ENCODE measurements around the gene EFTUD2.

The EFTUD2 gene

DNA sequence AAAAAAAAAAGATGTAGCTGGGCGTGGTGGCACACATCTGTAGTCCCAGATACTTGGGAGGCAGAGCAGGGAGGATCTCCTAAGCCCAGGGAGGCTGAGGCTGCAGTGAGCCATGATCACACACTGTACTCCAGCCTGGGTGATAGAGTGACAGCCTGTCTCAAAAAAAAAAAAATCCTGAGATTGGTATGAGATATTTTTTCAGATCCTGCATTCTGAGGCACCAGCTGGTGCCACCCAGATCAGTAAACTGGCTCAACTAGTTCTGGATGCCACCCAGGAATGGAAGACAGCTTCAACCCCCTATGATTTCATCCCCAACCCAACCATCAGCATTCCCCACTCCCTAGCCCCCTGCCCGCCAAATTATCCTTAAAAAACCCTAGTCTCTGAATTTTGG is 62.0 kb downstream of the EFTUD2 start:
- Histone ChIP-seq H2BK12ac (ENCODE audit: low read length) (no peak overlapping the region), H3K36me3 (ENCODE audit: control insufficient read depth in 1 of 2, insufficient read depth in 2 of 2, low read length in 2 of 2) (no peaks in the 10 kb centered on the region), H2BK5ac (ENCODE audit: low read depth, low read length, poor library complexity) (no peak overlapping the region), H3K9ac (ENCODE audit: low read length) (no peak overlapping the region), H3K9me3 (ENCODE audit: insufficient read depth, low read depth, low read length) (no peaks in the 10 kb centered on the region), H3K79me1 (ENCODE audit: low read length) (peaks cover 2% of the 10 kb centered on the region), H2AK5ac (ENCODE audit: low read length) (no peak overlapping the region), H3K14ac (ENCODE audit: low read length) (no peak overlapping the region), H3K23ac (ENCODE audit: low read length) (no peak overlapping the region), H4K91ac (ENCODE audit: low read depth, low read length) (no peak overlapping the region), H2AFZ (ENCODE audit: insufficient read depth, low read length, poor library complexity) (no peak overlapping the region), H3K79me2 (ENCODE audit: control insufficient read depth, insufficient read depth, low read length, poor library complexity) (no peaks in the 10 kb centered on the region), H3K4me2 (ENCODE audit: low read length) (no peak overlapping the region), H3K27ac (ENCODE audit: low read depth, low read length) (no peak overlapping the region), H3K27me3 (ENCODE audit: insufficient read depth, low read length) (no peaks in the 10 kb centered on the region), H3K18ac (ENCODE audit: low read length) (no peak overlapping the region), H2BK120ac (ENCODE audit: insufficient read depth, low read length, poor library complexity) (no peak overlapping the region), H4K8ac (ENCODE audit: low read depth, low read length) (no peak overlapping the region), H3K4me1 (ENCODE audit: control insufficient read depth in 1 of 2, insufficient read depth in 2 of 2, low read length in 2 of 2) (peaks cover 3 to 5% of the 10 kb centered on the region in 2 experiments), H4K12ac (ENCODE audit: low read depth, low read length) (no peak overlapping the region), H3K4me3 (ENCODE audit: low read depth, low read length) (no peak overlapping the region), H3K4ac (ENCODE audit: low read depth, low read length) (no peak overlapping the region)
- DNase-seq: no peak
- no CpG with 5 or more reads among the region's 2 CpGs for WGBS (ENCODE audit: extremely low coverage, insufficient coverage, insufficient read length)

DNA sequence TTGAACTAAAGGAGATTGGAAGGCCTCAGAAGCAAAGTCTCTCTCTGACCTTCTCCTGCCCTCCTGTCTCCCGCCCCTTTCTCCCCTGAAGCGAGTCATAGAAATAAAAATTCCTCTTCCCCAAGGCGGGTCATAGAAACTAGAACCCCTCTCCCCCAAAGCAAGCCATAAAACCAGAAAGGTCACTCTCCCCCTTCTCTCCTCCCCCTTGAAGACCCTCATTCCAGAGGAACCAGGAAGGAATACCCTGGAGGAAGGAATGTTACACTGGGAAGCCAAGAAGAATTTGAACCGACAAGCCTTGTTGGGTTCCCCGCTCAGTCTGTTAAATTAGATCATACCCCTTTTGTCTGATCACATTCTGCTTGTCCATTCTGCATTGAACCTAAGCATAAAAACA is 66.4 kb downstream of the EFTUD2 start:
- H3K79me2 ChIP-seq (ENCODE audit: control insufficient read depth, insufficient read depth, low read length, poor library complexity): peaks cover 14% of the 10 kb centered on the region

DNA sequence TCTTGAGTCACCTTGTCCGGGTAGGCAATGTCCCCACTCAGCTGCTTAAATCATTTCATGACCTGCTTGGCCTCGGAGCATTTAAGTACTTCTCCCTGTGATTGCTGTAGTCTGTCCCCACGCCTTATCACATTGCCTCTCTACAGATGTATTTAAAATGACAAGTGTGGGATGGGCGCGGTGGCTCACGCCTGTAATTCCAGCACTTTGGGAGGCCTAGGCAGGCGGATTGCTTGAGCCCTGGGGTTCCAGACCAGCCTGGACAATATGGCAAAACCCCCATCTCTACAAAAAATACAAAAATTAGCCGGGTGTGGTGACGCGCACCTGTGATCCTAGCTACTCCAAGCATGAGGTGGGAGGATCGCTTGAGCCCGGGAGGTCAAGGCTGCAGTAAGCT is 67.9 kb downstream of the EFTUD2 start:
- H3K36me3 ChIP-seq (ENCODE audit: control insufficient read depth in 1 of 2, insufficient read depth in 2 of 2, low read length in 2 of 2): no peaks in the 10 kb centered on the region
- H2BK120ac ChIP-seq (ENCODE audit: insufficient read depth, low read length, poor library complexity): no peak overlapping the region
- no peak overlapping the region for H3K9ac ChIP-seq (ENCODE audit: low read length)
- H3K79me1 ChIP-seq (ENCODE audit: low read length): peaks cover 15% of the 10 kb centered on the region
- H2AK5ac ChIP-seq (ENCODE audit: low read length): no peak overlapping the region
- peaks cover 4 to 8% of the 10 kb centered on the region in 2 experiments for H3K4me1 ChIP-seq (ENCODE audit: control insufficient read depth in 1 of 2, insufficient read depth in 2 of 2, low read length in 2 of 2)
- no peak overlapping the region for H2AFZ ChIP-seq (ENCODE audit: insufficient read depth, low read length, poor library complexity)
- H3K9me3 ChIP-seq (ENCODE audit: insufficient read depth, low read depth, low read length): no peaks in the 10 kb centered on the region
- no peak overlapping the region for H3K4ac ChIP-seq (ENCODE audit: low read depth, low read length)
- no peak overlapping the region for H4K91ac ChIP-seq (ENCODE audit: low read depth, low read length)
- no peak overlapping the region for H2BK12ac ChIP-seq (ENCODE audit: low read length)
- DNase-seq: no peak
- no peak overlapping the region for H3K4me3 ChIP-seq (ENCODE audit: low read depth, low read length)
- no peak overlapping the region for H3K14ac ChIP-seq (ENCODE audit: low read length)
- peak overlapping the region; percentile 16 for H3K4me2 ChIP-seq (ENCODE audit: low read length)
- WGBS (ENCODE audit: extremely low coverage, insufficient coverage, insufficient read length): no CpG with 5 or more reads among the region's 12 CpGs
- H2BK5ac ChIP-seq (ENCODE audit: low read depth, low read length, poor library complexity): no peak overlapping the region
- no peak overlapping the region for H3K23ac ChIP-seq (ENCODE audit: low read length)
- no peak overlapping the region for H4K8ac ChIP-seq (ENCODE audit: low read depth, low read length)
- H4K12ac ChIP-seq (ENCODE audit: low read depth, low read length): peak overlapping the region; percentile 30
- H3K27me3 ChIP-seq (ENCODE audit: insufficient read depth, low read length): no peaks in the 10 kb centered on the region
- no peak overlapping the region for H3K18ac ChIP-seq (ENCODE audit: low read length)
- peaks cover 16% of the 10 kb centered on the region for H3K79me2 ChIP-seq (ENCODE audit: control insufficient read depth, insufficient read depth, low read length, poor library complexity)
- H3K27ac ChIP-seq (ENCODE audit: low read depth, low read length): no peak overlapping the region

More for the DNA sequence above, 66.4 kb downstream of the EFTUD2 start:
- Histone ChIP-seq H4K91ac (ENCODE audit: low read depth, low read length) (no peak overlapping the region), H3K27ac (ENCODE audit: low read depth, low read length) (no peak overlapping the region), H3K4ac (ENCODE audit: low read depth, low read length) (no peak overlapping the region), H4K12ac (ENCODE audit: low read depth, low read length) (no peak overlapping the region), H2BK12ac (ENCODE audit: low read length) (no peak overlapping the region), H3K23ac (ENCODE audit: low read length) (no peak overlapping the region), H3K4me2 (ENCODE audit: low read length) (peak overlapping the region; percentile 39), H2AFZ (ENCODE audit: insufficient read depth, low read length, poor library complexity) (no peak overlapping the region), H2BK5ac (ENCODE audit: low read depth, low read length, poor library complexity) (no peak overlapping the region), H3K18ac (ENCODE audit: low read length) (no peak overlapping the region), H3K27me3 (ENCODE audit: insufficient read depth, low read length) (no peaks in the 10 kb centered on the region), H3K4me1 (ENCODE audit: control insufficient read depth in 1 of 2, insufficient read depth in 2 of 2, low read length in 2 of 2) (peaks cover 3 to 8% of the 10 kb centered on the region in 2 experiments), H3K9ac (ENCODE audit: low read length) (no peak overlapping the region), H2AK5ac (ENCODE audit: low read length) (no peak overlapping the region), H2BK120ac (ENCODE audit: insufficient read depth, low read length, poor library complexity) (no peak overlapping the region), H4K8ac (ENCODE audit: low read depth, low read length) (no peak overlapping the region), H3K79me1 (ENCODE audit: low read length) (peaks cover 15% of the 10 kb centered on the region), H3K14ac (ENCODE audit: low read length) (no peak overlapping the region), H3K4me3 (ENCODE audit: low read depth, low read length) (no peak overlapping the region), H3K9me3 (ENCODE audit: insufficient read depth, low read depth, low read length) (no peaks in the 10 kb centered on the region), H3K36me3 (ENCODE audit: control insufficient read depth in 1 of 2, insufficient read depth in 2 of 2, low read length in 2 of 2) (no peaks in the 10 kb centered on the region)
- WGBS (ENCODE audit: extremely low coverage, insufficient coverage, insufficient read length): no CpG with 5 or more reads among the region's 5 CpGs
- DNase-seq: no peak

DNA sequence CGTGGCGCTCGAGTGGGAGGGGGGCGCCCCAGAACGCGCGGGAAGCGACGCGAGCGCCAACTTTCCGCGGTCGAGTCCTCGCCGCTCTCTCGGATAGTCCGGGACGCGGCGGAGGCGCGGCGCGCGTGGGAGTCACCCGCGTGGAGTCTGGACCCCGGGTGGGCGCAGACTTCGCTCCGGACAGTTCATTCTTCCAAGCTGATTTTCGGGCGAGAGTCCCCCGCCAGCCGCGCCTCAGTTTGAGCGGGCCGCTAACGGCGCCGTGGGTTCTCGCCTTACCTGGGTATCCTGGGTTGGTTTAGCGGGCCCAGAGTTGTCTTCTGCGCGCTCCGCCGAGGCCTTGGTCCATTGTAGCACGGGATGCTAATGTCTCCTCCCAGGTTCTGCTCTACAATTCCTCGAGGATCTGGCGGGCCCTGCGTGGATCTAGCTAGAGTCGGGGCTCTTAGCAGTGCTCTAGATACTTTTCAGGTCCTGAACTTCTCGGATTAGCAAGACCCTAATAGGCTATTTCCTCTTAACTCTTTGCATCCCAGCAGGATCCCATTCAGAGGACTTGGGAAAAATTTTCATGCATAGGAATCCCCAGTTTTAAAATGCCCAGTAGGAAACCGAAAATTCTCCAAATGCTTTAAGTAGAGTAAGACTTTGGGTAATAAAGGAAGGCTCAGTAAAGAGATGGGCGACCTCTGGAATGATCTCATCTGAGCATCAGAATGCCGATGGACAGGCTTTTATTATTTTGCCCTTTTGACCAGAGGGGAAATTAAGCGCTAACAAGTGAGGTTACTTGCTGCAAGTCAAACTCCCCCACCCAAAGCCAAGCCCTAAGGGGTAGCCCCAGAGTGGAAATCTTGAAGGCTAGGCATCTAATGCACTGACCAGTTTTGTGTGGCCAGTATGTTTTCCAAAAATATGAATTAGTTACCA is 68.6 kb downstream of the EFTUD2 start:
- peak overlapping the region; percentile 97 for H4K12ac ChIP-seq (ENCODE audit: low read depth, low read length)
- H2BK120ac ChIP-seq (ENCODE audit: insufficient read depth, low read length, poor library complexity): peak overlapping the region; percentile 83
- peaks cover 16% of the 10 kb centered on the region for H3K79me2 ChIP-seq (ENCODE audit: control insufficient read depth, insufficient read depth, low read length, poor library complexity)
- peak overlapping the region; percentile 91 for H3K18ac ChIP-seq (ENCODE audit: low read length)
- peak overlapping the region; percentile 61 for H3K27ac ChIP-seq (ENCODE audit: low read depth, low read length)
- H3K79me1 ChIP-seq (ENCODE audit: low read length): peaks cover 15% of the 10 kb centered on the region
- no peaks in the 10 kb centered on the region for H3K36me3 ChIP-seq (ENCODE audit: control insufficient read depth in 1 of 2, insufficient read depth in 2 of 2, low read length in 2 of 2)
- H3K9me3 ChIP-seq (ENCODE audit: insufficient read depth, low read depth, low read length): no peaks in the 10 kb centered on the region
- peak overlapping the region; percentile 81 for H3K4ac ChIP-seq (ENCODE audit: low read depth, low read length)
- H3K4me3 ChIP-seq (ENCODE audit: low read depth, low read length): peak overlapping the region; percentile 94
- peak overlapping the region; percentile 95 for H3K4me2 ChIP-seq (ENCODE audit: low read length)
- H3K27me3 ChIP-seq (ENCODE audit: insufficient read depth, low read length): no peaks in the 10 kb centered on the region
- peak overlapping the region; percentile 23 for H2AK5ac ChIP-seq (ENCODE audit: low read length)
- H3K9ac ChIP-seq (ENCODE audit: low read length): peak overlapping the region; percentile 76
- no CpG with 5 or more reads among the region's 58 CpGs for WGBS (ENCODE audit: extremely low coverage, insufficient coverage, insufficient read length)
- H3K23ac ChIP-seq (ENCODE audit: low read length): no peak overlapping the region
- H2AFZ ChIP-seq (ENCODE audit: insufficient read depth, low read length, poor library complexity): peak overlapping the region; percentile 99
- peak; percentile 27 to 63 for DNase-seq
- peak overlapping the region; percentile 85 for H2BK12ac ChIP-seq (ENCODE audit: low read length)
- H3K4me1 ChIP-seq (ENCODE audit: control insufficient read depth in 1 of 2, insufficient read depth in 2 of 2, low read length in 2 of 2): peaks cover 4 to 8% of the 10 kb centered on the region in 2 experiments
- H4K8ac ChIP-seq (ENCODE audit: low read depth, low read length): peak overlapping the region; percentile 94
- peak overlapping the region; percentile 72 for H3K14ac ChIP-seq (ENCODE audit: low read length)
- peak overlapping the region; percentile 96 for H4K91ac ChIP-seq (ENCODE audit: low read depth, low read length)
- H2BK5ac ChIP-seq (ENCODE audit: low read depth, low read length, poor library complexity): peak overlapping the region; percentile 46
